Caco-2 (cell line): ENCODE data around the gene ZNF775. TPM values are rescaled to one million over a fixed set of nuclear protein-coding genes. Genes with fewer than 3 reads are reported as not detected.
A peak's percentile ranks its signal among the peaks of the same experiment; 100 is the strongest.

ENCODE experiments used
- BruUV-seq: library from RNA; stranded (reverse); fragments of 400-500 nt; replicated peaks from 2 replicates; lab custom pipeline; 2021; lab: Mats Ljungman, UMichigan
- CTCF ChIA-PET: fragments of 300-600 bp; sonication (Branson Sonifier 250); formaldehyde crosslinking; loops from one replicate; lab custom pipeline; 2022; ENCODE audit warnings: antibody characterized with exemption; lab: Charles Lee
- POLR2A ChIA-PET: fragments of 300-600 bp; sonication (Branson Sonifier 250); formaldehyde crosslinking; loops from one replicate; lab custom pipeline; 2022; ENCODE audit warnings: antibody characterized with exemption; lab: Charles Lee
- DNase-seq, 2 experiments: peaks; one replicate each; pipeline versions ENCODE4 v3.0.0 to v3.0.0-alpha.2; 2020 to 2022
- H3K27me3 ChIP-seq: replicated peaks from 2 replicates; pipeline ENCODE4 v1.6.0; 2011; ENCODE audit warnings: low read length; ENCODE audit not compliant: control insufficient read depth, insufficient read depth
- H3K36me3 ChIP-seq: 2 replicates; pipeline ENCODE4 v1.5.1; 2011; ENCODE audit warnings: low read length; ENCODE audit not compliant: control insufficient read depth, insufficient read depth
- H3K4me1 ChIP-seq: fragments of 250-450 bp; sonication (Bioruptor Pico); 2 replicates; pipeline ENCODE4 v1.5.1; 2020; ENCODE audit warnings: mild to moderate bottlenecking
- H3K4me3 ChIP-seq: 2 replicates; pipeline ENCODE4 v1.5.1; 2011; ENCODE audit warnings: low read depth, mild to moderate bottlenecking, control low read depth, low read length
- H3K9me3 ChIP-seq: fragments of 250-450 bp; sonication (Bioruptor Pico); 2 replicates; pipeline ENCODE4 v1.5.1; 2020; ENCODE audit warnings: mild to moderate bottlenecking, moderate library complexity
- H3K27ac Mint-ChIP-seq: one replicate; pipeline ENCODE4 v1.8.0; 2022; ENCODE audit warnings: mixed read lengths; ENCODE audit not compliant: unreplicated experiment
- H3K27me3 Mint-ChIP-seq: one replicate; pipeline ENCODE4 v1.8.0; 2022; ENCODE audit warnings: mixed read lengths; ENCODE audit not compliant: insufficient read depth, unreplicated experiment
- H3K36me3 Mint-ChIP-seq: one replicate; pipeline ENCODE4 v1.8.0; 2022; ENCODE audit warnings: mild to moderate bottlenecking, mixed read lengths; ENCODE audit not compliant: insufficient read depth, unreplicated experiment
- H3K4me1 Mint-ChIP-seq: one replicate; pipeline ENCODE4 v1.8.0; 2022; ENCODE audit warnings: low read depth, mixed read lengths; ENCODE audit not compliant: unreplicated experiment
- H3K4me3 Mint-ChIP-seq: one replicate; pipeline ENCODE4 v1.8.0; 2022; ENCODE audit warnings: mild to moderate bottlenecking, moderate library complexity, mixed read lengths; ENCODE audit not compliant: unreplicated experiment
- H3K9me3 Mint-ChIP-seq: one replicate; pipeline ENCODE4 v1.8.0; 2022; ENCODE audit warnings: mixed read lengths; ENCODE audit not compliant: unreplicated experiment
- CTCF ChIP-seq, 2 experiments: fragments of 200-600 bp in 1 of 2; IDR thresholded peaks; 1 replicate in 1 of 2; 2 replicates in 1 of 2; pipeline versions ENCODE4 v1.5.1 to v1.8.0; 2011 to 2022; ENCODE audit warnings: antibody characterized with exemption in 1 of 2, control low read depth in 1 of 2, inconsistent platforms in 1 of 2, low read depth in 1 of 2, low read length in 1 of 2, mild to moderate bottlenecking in 1 of 2, moderate library complexity in 1 of 2; ENCODE audit not compliant: insufficient read depth in 1 of 2, severe bottlenecking in 1 of 2, unreplicated experiment in 1 of 2
- intact Hi-C: fragments of 100-400 bp; cut with micrococcal nuclease; formaldehyde crosslinking; loops from one replicate; pipeline ENCODE4 v1.10.0; 2022; ENCODE audit not compliant: unreplicated experiment
- total RNA-seq: library from RNA; stranded (reverse); gene quantifications from 2 replicates; pipeline ENCODE4 v1.2.3, GENCODE V29; 2022

The ZNF775 gene
- total RNA-seq, 1 experiment from 2014 or later = 4.0 TPM

DNA sequence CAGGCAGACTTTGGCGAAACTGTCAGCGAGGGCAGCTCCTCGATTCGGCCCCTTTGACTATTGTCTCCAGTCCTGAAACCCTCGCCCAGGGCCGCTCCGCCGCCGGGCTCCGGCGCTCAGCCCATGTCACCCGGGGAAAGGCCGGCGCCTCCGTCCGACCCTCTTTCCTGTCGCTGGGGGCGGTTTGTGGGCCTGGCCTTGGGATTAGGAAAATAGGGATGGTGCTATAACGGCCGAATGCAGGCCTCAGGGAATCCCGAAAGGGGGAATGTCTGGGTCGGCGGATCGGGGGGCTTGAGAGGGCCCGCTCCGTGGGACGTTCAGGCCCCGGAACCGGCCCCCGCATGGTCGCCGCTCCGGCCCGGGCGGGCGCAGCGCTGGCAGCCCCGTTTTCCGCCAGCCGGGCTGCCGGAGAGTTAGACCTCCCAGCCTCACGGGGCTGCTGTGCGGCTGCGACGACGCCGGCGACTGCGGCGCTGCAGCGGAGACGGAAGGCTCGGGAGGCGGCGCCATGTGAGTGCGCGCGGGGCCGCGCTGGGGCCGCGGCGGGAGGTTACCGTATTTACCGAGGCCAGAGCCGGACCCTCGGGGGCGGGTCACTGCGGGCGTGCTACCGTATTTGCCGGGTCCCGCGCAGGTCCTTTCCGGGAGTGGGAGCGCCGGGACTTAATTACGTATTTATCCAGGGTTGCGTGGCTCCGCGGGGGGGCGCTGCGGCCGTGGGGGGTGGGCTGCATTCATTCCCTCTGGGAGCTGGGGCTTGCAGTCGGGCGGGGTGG lies 25.9 kb downstream of the ZNF775 start:
- Histone ChIP-seq H3K4me3 (peak overlapping the region; percentile 83), H3K4me1 (peaks cover 49% of the 10 kb centered on the region), H3K27me3 (no peaks in the 10 kb centered on the region), H3K36me3 (no peaks in the 10 kb centered on the region), H3K9me3 (no peaks in the 10 kb centered on the region)
- Mint-ChIP-seq H3K9me3 (no peaks in the 10 kb centered on the region), H3K4me1 (peaks cover 42% of the 10 kb centered on the region), H3K27ac (peak overlapping the region; percentile 45), H3K27me3 (no peaks in the 10 kb centered on the region), H3K4me3 (peak overlapping the region; percentile 88), H3K36me3 (peaks cover 6% of the 10 kb centered on the region)
- TF ChIP-seq CTCF (IDR thresholded peaks at IDR 0.05; ENCODE audit: insufficient read depth in 1 of 2, low read depth in 1 of 2, low read length in 1 of 2, severe bottlenecking in 1 of 2, unreplicated experiment in 1 of 2) = peak in 1 of 2 experiments; percentile 18
- peak; percentile 90 to 93 for DNase-seq
- intact Hi-C loops = loop anchor here (1.0 kb wide), 4 partner anchors 16 to 37 kb away; partner anchors contain the start of genes REPIN1 and ZNF775
- CTCF ChIA-PET = interaction anchor here (0.7 to 1.2 kb wide), 2 partner anchors 27 to 322 kb away, joined by 5 to 7 read pairs; no protein-coding TSS in a partner anchor
- no TSS peak for BruUV-seq
- POLR2A ChIA-PET = interaction anchor here (0.6 to 1.8 kb wide), 5 partner anchors 21 to 90 kb away, joined by 3 to 6 read pairs (median 5); partner anchors contain the start of gene REPIN1

GRCh38 chr7:150405584-150406311 lies 26.6 kb downstream of the ZNF775 start:
- Mint-ChIP-seq H3K4me1 (peaks cover 37% of the 10 kb centered on the region), H3K27me3 (no peaks in the 10 kb centered on the region), H3K36me3 (peaks cover 6% of the 10 kb centered on the region), H3K27ac (peak overlapping the region; percentile 45), H3K4me3 (peak overlapping the region; percentile 88), H3K9me3 (no peaks in the 10 kb centered on the region)
- no peaks in the 10 kb centered on the region for H3K27me3 ChIP-seq
- no peaks in the 10 kb centered on the region for H3K36me3 ChIP-seq
- ChIA-PET POLR2A (interaction anchor here (0.6 to 1.8 kb wide), 4 partner anchors 22 to 90 kb away, joined by 3 to 5 read pairs (median 4); no protein-coding TSS in a partner anchor), CTCF (interaction anchor here (0.7 to 1.2 kb wide), 2 partner anchors 28 to 321 kb away, joined by 5 to 7 read pairs; no protein-coding TSS in a partner anchor)
- H3K4me1 ChIP-seq = peaks cover 42% of the 10 kb centered on the region
- BruUV-seq = no TSS peak
- DNase-seq = peak; percentile 42 to 55
- intact Hi-C loops = loop anchor here (1.0 kb wide), 5 partner anchors 16 to 49 kb away; partner anchors contain the start of genes REPIN1 and ZNF775
- no peak for TF ChIP-seq CTCF (IDR thresholded peaks at IDR 0.05; ENCODE audit: insufficient read depth in 1 of 2, low read depth in 1 of 2, low read length in 1 of 2, severe bottlenecking in 1 of 2, unreplicated experiment in 1 of 2)
- H3K9me3 ChIP-seq = no peaks in the 10 kb centered on the region
- H3K4me3 ChIP-seq = peak overlapping the region; percentile 83

GRCh38 chr7:150406312-150406566 lies 27.1 kb downstream of the ZNF775 start:
- DNase-seq = no peak
- H3K36me3 ChIP-seq = no peaks in the 10 kb centered on the region
- TF ChIP-seq CTCF (IDR thresholded peaks at IDR 0.05; ENCODE audit: insufficient read depth in 1 of 2, low read depth in 1 of 2, low read length in 1 of 2, severe bottlenecking in 1 of 2, unreplicated experiment in 1 of 2) = no peak
- intact Hi-C loops = loop anchor here (1.0 kb wide), 1 partner anchor 50 kb away; no protein-coding TSS in a partner anchor
- H3K4me1 ChIP-seq = peaks cover 39% of the 10 kb centered on the region
- H3K27ac Mint-ChIP-seq = peak overlapping the region; percentile 45
- no peaks in the 10 kb centered on the region for H3K9me3 ChIP-seq
- peak overlapping the region; percentile 88 for H3K4me3 Mint-ChIP-seq
- ChIA-PET POLR2A (interaction anchor here (0.8 to 1.3 kb wide), 2 partner anchors 28 to 37 kb away, joined by 3 to 5 read pairs; no protein-coding TSS in a partner anchor), CTCF (interaction anchor here (1.2 to 1.3 kb wide), 2 partner anchors 28 kb away, joined by 4 to 7 read pairs; no protein-coding TSS in a partner anchor)
- peaks cover 32% of the 10 kb centered on the region for H3K4me1 Mint-ChIP-seq
- TSS peak; percentile 25 for BruUV-seq
- H3K27me3 ChIP-seq = no peaks in the 10 kb centered on the region
- H3K36me3 Mint-ChIP-seq = peaks cover 6% of the 10 kb centered on the region
- no peaks in the 10 kb centered on the region for H3K9me3 Mint-ChIP-seq
- no peaks in the 10 kb centered on the region for H3K27me3 Mint-ChIP-seq
- H3K4me3 ChIP-seq = peak overlapping the region; percentile 83; the same call in 1 of the 2 replicates
